IMR-90 (cell line): ENCODE results near the gene NPDC1. TPM values are rescaled to one million over a fixed set of nuclear protein-coding genes. Genes with fewer than 3 reads are reported as not detected.

Experiments
- ATAC-seq: fragments of 200-7000 bp; cut with Tn5 transposase; 2 replicates; pipeline ENCODE4 v1.9.1; 2020; ENCODE audit warnings: low read depth, mild to moderate bottlenecking, moderate library complexity
- BruUV-seq: library from RNA; stranded (reverse); fragments of 400-500 nt; replicated peaks from 2 replicates; lab custom pipeline; 2021; lab: Mats Ljungman, UMichigan
- CTCF ChIA-PET: fragments of 300-600 bp; formaldehyde crosslinking; extraction: SDS; loops from one replicate; lab custom pipeline; 2021; ENCODE audit warnings: antibody characterized with exemption; lab: Yijun Ruan, JAX
- POLR2A ChIA-PET: fragments of 300-600 bp; sonication (Branson Sonifier 250); formaldehyde crosslinking; loops from one replicate; lab custom pipeline; 2022; ENCODE audit warnings: antibody characterized with exemption; ENCODE audit not compliant: unreplicated experiment; lab: Charles Lee
- DNase-seq: peaks from one replicate; pipeline ENCODE4 v3.0.0; 2013
- H2AFZ ChIP-seq: replicated peaks from 2 replicates; pipeline ENCODE3; 2013; ENCODE audit warnings: low read length, mild to moderate bottlenecking; ENCODE audit not compliant: poor library complexity
- H2AK5ac ChIP-seq: 2 replicates; pipeline ENCODE4 v1.6.1; 2013; ENCODE audit warnings: low read depth, low read length, inconsistent platforms
- H2AK9ac ChIP-seq: replicated peaks from 2 replicates; pipeline ENCODE3; 2013; ENCODE audit warnings: mild to moderate bottlenecking, low read depth, low read length, moderate library complexity; ENCODE audit not compliant: poor library complexity
- H2BK120ac ChIP-seq: 2 replicates; pipeline ENCODE4 v1.6.1; 2013; ENCODE audit warnings: low read depth, low read length, inconsistent platforms
- H2BK15ac ChIP-seq: 3 replicates; pipeline ENCODE4 v1.6.1; 2013; ENCODE audit warnings: low read depth, low read length, inconsistent platforms
- H2BK20ac ChIP-seq: 2 replicates; pipeline ENCODE4 v1.6.1; 2013; ENCODE audit warnings: low read depth, mild to moderate bottlenecking, inconsistent platforms, low read length, moderate library complexity
- H2BK5ac ChIP-seq: 2 replicates; pipeline ENCODE4 v1.6.1; 2013; ENCODE audit warnings: mild to moderate bottlenecking, low read depth, low read length, inconsistent platforms; ENCODE audit not compliant: poor library complexity, severe bottlenecking
- H3K14ac ChIP-seq: replicated peaks from 2 replicates; pipeline ENCODE4 v1.6.1; 2013; ENCODE audit warnings: low read depth, low read length, inconsistent platforms
- H3K18ac ChIP-seq: 2 replicates; pipeline ENCODE4 v1.6.1; 2013; ENCODE audit warnings: low read depth, low read length, control low read depth
- H3K23ac ChIP-seq: 2 replicates; pipeline ENCODE4 v1.6.1; 2013; ENCODE audit warnings: low read depth, low read length, inconsistent platforms
- H3K27ac ChIP-seq: 2 replicates; pipeline ENCODE4 v1.5.1; 2013; ENCODE audit warnings: mild to moderate bottlenecking, control low read depth, low read length; ENCODE audit not compliant: insufficient read depth
- H3K27me3 ChIP-seq: 2 replicates; pipeline ENCODE4 v1.6.1; 2013; ENCODE audit warnings: low read length; ENCODE audit not compliant: control insufficient read depth, insufficient read depth
- H3K36me3 ChIP-seq: 2 replicates; pipeline ENCODE4 v1.6.1; 2013; ENCODE audit warnings: low read length, mixed read lengths; ENCODE audit not compliant: control insufficient read depth, insufficient read depth
- H3K4ac ChIP-seq: 2 replicates; pipeline ENCODE4 v1.6.1; 2013; ENCODE audit warnings: low read depth, low read length, inconsistent platforms
- H3K4me1 ChIP-seq: 2 replicates; pipeline ENCODE4 v1.6.1; 2013; ENCODE audit warnings: low read length, mixed read lengths; ENCODE audit not compliant: control insufficient read depth, insufficient read depth
- H3K4me2 ChIP-seq: 2 replicates; pipeline ENCODE4 v1.6.1; 2013; ENCODE audit warnings: low read depth, mild to moderate bottlenecking, control low read depth, low read length, moderate library complexity
- H3K4me3 ChIP-seq: 2 replicates; pipeline ENCODE4 v1.5.1; 2013; ENCODE audit warnings: low read depth, mild to moderate bottlenecking, control low read depth, low read length, moderate library complexity; ENCODE audit not compliant: insufficient read depth
- H3K56ac ChIP-seq: 2 replicates; pipeline ENCODE4 v1.6.1; 2013; ENCODE audit warnings: low read length, inconsistent platforms; ENCODE audit not compliant: insufficient read depth; ENCODE audit errors: extremely low read depth
- H3K79me1 ChIP-seq, 2 experiments: 2 replicates each; pipeline ENCODE4 v1.6.1; 2013; ENCODE audit warnings: low read length in 2 of 2, inconsistent platforms in 1 of 2, low read depth in 1 of 2
- H3K9ac ChIP-seq: 2 replicates; pipeline ENCODE4 v1.6.1; 2013; ENCODE audit warnings: low read depth, low read length, control low read depth
- H3K9me1 ChIP-seq: 2 replicates; pipeline ENCODE4 v1.6.1; 2013; ENCODE audit warnings: low read length, inconsistent platforms; ENCODE audit not compliant: insufficient read depth
- H3K9me3 ChIP-seq: 2 replicates; pipeline ENCODE4 v1.6.1; 2013; ENCODE audit warnings: low read length; ENCODE audit not compliant: control insufficient read depth, insufficient read depth
- H4K20me1 ChIP-seq: 2 replicates; pipeline ENCODE4 v1.6.1; 2013; ENCODE audit warnings: low read length, inconsistent platforms; ENCODE audit not compliant: insufficient read depth
- H4K5ac ChIP-seq: 2 replicates; pipeline ENCODE4 v1.6.1; 2013; ENCODE audit warnings: mild to moderate bottlenecking, low read depth, low read length, control low read depth
- H4K8ac ChIP-seq, 2 experiments: 2 replicates each; pipeline ENCODE4 v1.6.1; 2013; ENCODE audit warnings: low read depth in 2 of 2, low read length in 2 of 2, control low read depth in 1 of 2, inconsistent platforms in 1 of 2
- H4K91ac ChIP-seq: 2 replicates; pipeline ENCODE4 v1.6.1; 2013; ENCODE audit warnings: low read depth, low read length, inconsistent platforms; ENCODE audit not compliant: insufficient read depth
- BHLHE40 ChIP-seq: fragments of 150-350 bp; IDR thresholded peaks from 2 replicates; pipeline ENCODE4 v1.6.1; 2016; ENCODE audit warnings: mild to moderate bottlenecking, low read depth, low read length
- CEBPB ChIP-seq: IDR thresholded peaks from 2 replicates; pipeline ENCODE4 v1.6.1; 2012; ENCODE audit warnings: low read depth, low read length, improper control_type of control experiment
- CHD1 ChIP-seq: IDR thresholded peaks from 2 replicates; pipeline ENCODE4 v1.6.1; 2012; ENCODE audit warnings: low read depth, low read length, improper control_type of control experiment
- ELK1 ChIP-seq: fragments of 150-350 bp; IDR thresholded peaks from 2 replicates; pipeline ENCODE4 v1.6.1; 2016; ENCODE audit warnings: low read depth, mild to moderate bottlenecking, low read length, moderate library complexity, borderline replicate concordance
- MAFK ChIP-seq: IDR thresholded peaks from 2 replicates; pipeline ENCODE4 v1.6.1; 2012; ENCODE audit warnings: low read depth, low read length, improper control_type of control experiment
- MAZ ChIP-seq: IDR thresholded peaks from 2 replicates; pipeline ENCODE4 v1.6.1; 2012; ENCODE audit warnings: low read depth, mild to moderate bottlenecking, low read length, improper control_type of control experiment, moderate library complexity, borderline replicate concordance
- MXI1 ChIP-seq: IDR thresholded peaks from 2 replicates; pipeline ENCODE4 v1.6.1; 2012; ENCODE audit warnings: low read depth, mild to moderate bottlenecking, low read length, moderate library complexity, borderline replicate concordance
- NFE2L2 ChIP-seq: fragments of 150-350 bp; IDR thresholded peaks from 2 replicates; pipeline ENCODE4 v1.6.1; 2016; ENCODE audit warnings: low read depth, mild to moderate bottlenecking, low read length
- POLR2A ChIP-seq: IDR thresholded peaks from 2 replicates; pipeline ENCODE4 v1.6.1; 2012; ENCODE audit warnings: mild to moderate bottlenecking, low read depth, low read length
- RAD21 ChIP-seq: IDR thresholded peaks from 2 replicates; pipeline ENCODE4 v1.6.1; 2012; ENCODE audit warnings: low read length, improper control_type of control experiment
- RFX5 ChIP-seq: IDR thresholded peaks from 2 replicates; pipeline ENCODE4 v1.8.0; 2012; ENCODE audit warnings: low read depth, mild to moderate bottlenecking, low read length, moderate library complexity
- SMC3 ChIP-seq: fragments of 150-350 bp; IDR thresholded peaks from 2 replicates; pipeline ENCODE4 v1.6.1; 2016; ENCODE audit warnings: low read depth, mild to moderate bottlenecking, antibody characterized with exemption, low read length, moderate library complexity
- WGBS, 2 experiments: methylation state at CpG; one replicate each; pipeline versions ENCODE4 v1.1.5 to v1.1.7; 2013; ENCODE audit warnings: missing lambda C conversion rate in 2 of 2; ENCODE audit not compliant: insufficient read length in 1 of 2; ENCODE audit errors: extremely low coverage in 2 of 2; 5-methylcytosine and 5-hydroxymethylcytosine counted together
- dilution Hi-C: fragments of 300-500 bp; cut with HindIII; formaldehyde crosslinking; loops from one replicate; pipeline ENCODE4 v1.14.3; 2018; ENCODE audit warnings: low sequenced_read_pairs; ENCODE audit not compliant: unreplicated experiment
- in situ Hi-C: fragments of 300-500 bp; cut with MboI; formaldehyde crosslinking; loops from 3 replicates; pipeline ENCODE4 v1.14.3; 2019; ENCODE audit warnings: low sequenced_read_pairs, inconsistent platforms, mixed read lengths
- intact Hi-C: fragments of 100-400 bp; cut with micrococcal nuclease; formaldehyde crosslinking; loops from 2 replicates; pipeline ENCODE4 v1.10.0; 2022
- polyA plus RNA-seq, 3 experiments: library from polyadenylated mRNA; depleted of rRNA; stranded (reverse); fragments of >200 nt; gene quantifications; 2 replicates each; pipeline ENCODE4 v1.2.3, GENCODE V29; 2012; ENCODE audit warnings: low replicate concordance in 1 of 3
- total RNA-seq: library from RNA; depleted of rRNA; stranded (reverse); fragments of >200 nt; gene quantifications from 2 replicates; pipeline ENCODE4 v1.2.3, GENCODE V29; 2012

NPDC1 gene
- total and polyA plus RNA-seq, 2 of the 4 experiments (the other 2 are of a cell fraction) = 2.7 to 58.1 TPM

- Histone ChIP-seq H3K18ac (no peak overlapping the region), H3K9me3 (no peaks in the 10 kb centered on the region), H4K20me1 (no peaks in the 10 kb centered on the region; the same call in 1 of the 2 replicates), H3K36me3 (peaks cover 39% of the 10 kb centered on the region; the same call in 1 of the 2 replicates), H3K23ac (no peak overlapping the region), H3K4me3 (no peak overlapping the region), H3K27me3 (no peaks in the 10 kb centered on the region), H2BK15ac (no peak overlapping the region), H2AK5ac (no peak overlapping the region), H4K91ac (no peak overlapping the region), H4K5ac (no peak overlapping the region), H3K4ac (no peak overlapping the region), H4K8ac (no peak overlapping the region), H2AK9ac (no peak overlapping the region), H3K56ac (no peak overlapping the region), H2BK20ac (no peak overlapping the region), H2BK5ac (no peak overlapping the region), H3K14ac (no peak overlapping the region), H3K9me1 (no peaks in the 10 kb centered on the region), H3K9ac (no peak overlapping the region), H3K79me1 (no peaks in the 10 kb centered on the region), H2BK120ac (no peak overlapping the region), H3K27ac (no peak overlapping the region), H3K4me1 (no peaks in the 10 kb centered on the region), H2AFZ (no peak overlapping the region), H3K4me2 (no peak overlapping the region)
- ATAC-seq = no peak
- DNase-seq = no peak
- CTCF ChIA-PET = no interaction called here
- intact Hi-C loops (no loop called here), in situ Hi-C loops (no loop called here), dilution Hi-C loops (no loop called here)
- 100% methylated on average over 5 of the region's 16 CpGs; no CpG with 5 or more reads in 1 of the 2 experiments for WGBS, 2 experiments
- BruUV-seq = no TSS peak
- TF ChIP-seq BHLHE40 = no peak
- TF ChIP-seq MAZ = no peak
- TF ChIP-seq RFX5 = no peak
- no peak for TF ChIP-seq CEBPB
- TF ChIP-seq ELK1 = no peak
- TF ChIP-seq SMC3 = no peak
- no peak for TF ChIP-seq NFE2L2
- TF ChIP-seq RAD21 = no peak
- no peak for TF ChIP-seq POLR2A
- no peak for TF ChIP-seq MAFK
- no peak for TF ChIP-seq CHD1
- TF ChIP-seq MXI1 = no peak
- POLR2A ChIA-PET = no interaction called here
Measured at GRCh38 chr9:137016436-137016835, 29.5 kb downstream of the NPDC1 start.
